NCI-H1436 treated with DMSO at 0.1 percent for 48 hours (cell line): Measurements from ENCODE around the gene FFAR1.

Experiments used
- DNase-seq: peaks from one replicate; lab custom pipeline; 2025; lab: John Stamatoyannopoulos, UW

FFAR1 gene

GRCh38 chr19:35347171-35347929 lies at the start of gene FFAR1:
FFAR1 (plus strand) TSS chr19:35347902; CDS start chr19:35351552, 3,650 bp downstream.
- no peak for DNase-seq

- no peak for DNase-seq
Observed at GRCh38 chr19:35297922-35298321, 49.8 kb upstream of the FFAR1 start.

GRCh38 chr19:35298561-35298972 lies 49.1 kb upstream of the FFAR1 start:
- no peak for DNase-seq

- no peak for DNase-seq
Observed at GRCh38 chr19:35299523-35300338, 48.0 kb upstream of the FFAR1 start.

GRCh38 chr19:35300339-35300649 lies 47.4 kb upstream of the FFAR1 start:
- no peak for DNase-seq

- DNase-seq: no peak
Observed at GRCh38 chr19:35301961-35302360, 45.7 kb upstream of the FFAR1 start.

GRCh38 chr19:35302446-35302845 lies 45.3 kb upstream of the FFAR1 start:
- DNase-seq: no peak

- DNase-seq: no peak
Observed at GRCh38 chr19:35303357-35303915, 44.3 kb upstream of the FFAR1 start.

GRCh38 chr19:35304036-35304435 lies 43.7 kb upstream of the FFAR1 start:
- DNase-seq: no peak

GRCh38 chr19:35305181-35305580 lies 42.5 kb upstream of the FFAR1 start:
- DNase-seq: no peak

GRCh38 chr19:35306473-35307246 lies 41.0 kb upstream of the FFAR1 start:
- DNase-seq: no peak

GRCh38 chr19:35307931-35308330 lies 39.8 kb upstream of the FFAR1 start:
- no peak for DNase-seq

- DNase-seq: no peak
Observed at GRCh38 chr19:35308910-35309309, 38.8 kb upstream of the FFAR1 start.

- DNase-seq: no peak
Observed at GRCh38 chr19:35309481-35310279, 38.0 kb upstream of the FFAR1 start.

GRCh38 chr19:35310331-35310730 lies 37.4 kb upstream of the FFAR1 start:
- DNase-seq: no peak

- DNase-seq: no peak
Observed at GRCh38 chr19:35310811-35311465, 36.8 kb upstream of the FFAR1 start.

- no peak for DNase-seq
Observed at GRCh38 chr19:35311901-35312665, 35.6 kb upstream of the FFAR1 start.

- DNase-seq: no peak
Observed at GRCh38 chr19:35313587-35313986, 34.1 kb upstream of the FFAR1 start.

GRCh38 chr19:35314031-35314430 lies 33.7 kb upstream of the FFAR1 start:
- no peak for DNase-seq

GRCh38 chr19:35314858-35315470 lies 32.7 kb upstream of the FFAR1 start:
- DNase-seq: no peak
